ENCODE data around the gene WASF2.
A peak's percentile ranks its signal among the peaks of the same experiment; 100 is the strongest.

The WASF2 gene

GRCh38 chr1:27358928-27359313, 131.0 kb downstream of the WASF2 start:
- Mint-ChIP-seq H3K4me3 (no peak overlapping the region), H3K27ac (no peak overlapping the region), H3K9me3 (no peaks in the 10 kb centered on the region), H3K27me3 (ENCODE audit: low read depth) (no peaks in the 10 kb centered on the region), H3K4me1 (ENCODE audit: low read depth) (peaks cover 20% of the 10 kb centered on the region), H3K36me3 (ENCODE audit: low read depth) (peaks cover 3% of the 10 kb centered on the region)

- Mint-ChIP-seq H3K9me3 (no peaks in the 10 kb centered on the region), H3K4me3 (no peak overlapping the region), H3K36me3 (ENCODE audit: low read depth) (peaks cover 3% of the 10 kb centered on the region), H3K4me1 (ENCODE audit: low read depth) (peaks cover 20% of the 10 kb centered on the region), H3K27me3 (ENCODE audit: low read depth) (no peaks in the 10 kb centered on the region), H3K27ac (no peak overlapping the region)
These were observed 131.7 kb downstream of the WASF2 start for GRCh38 chr1:27358038-27358927.

GRCh38 chr1:27357281-27358037, 132.5 kb downstream of the WASF2 start:
- Mint-ChIP-seq H3K4me3 (peak overlapping the region; percentile 59), H3K27me3 (ENCODE audit: low read depth) (no peaks in the 10 kb centered on the region)

GRCh38 chr1:27356619-27357280, 133.2 kb downstream of the WASF2 start:
- Mint-ChIP-seq H3K27me3 (ENCODE audit: low read depth) (no peaks in the 10 kb centered on the region), H3K27ac (peak overlapping the region; percentile 85), H3K9me3 (no peaks in the 10 kb centered on the region), H3K4me3 (peak overlapping the region; percentile 59), H3K4me1 (ENCODE audit: low read depth) (peaks cover 20% of the 10 kb centered on the region), H3K36me3 (ENCODE audit: low read depth) (peaks cover 4% of the 10 kb centered on the region)

More at GRCh38 chr1:27357281-27358037, 132.5 kb downstream of the WASF2 start:
- Mint-ChIP-seq H3K4me1 (ENCODE audit: low read depth) (peaks cover 20% of the 10 kb centered on the region), H3K27ac (peak overlapping the region; percentile 85), H3K36me3 (ENCODE audit: low read depth) (peaks cover 3% of the 10 kb centered on the region), H3K9me3 (no peaks in the 10 kb centered on the region)

GRCh38 chr1:27356277-27356618, 133.7 kb downstream of the WASF2 start:
- Mint-ChIP-seq H3K4me3 (no peak overlapping the region), H3K27me3 (ENCODE audit: low read depth) (no peaks in the 10 kb centered on the region), H3K4me1 (ENCODE audit: low read depth) (peaks cover 20% of the 10 kb centered on the region), H3K27ac (peak overlapping the region; percentile 49), H3K36me3 (ENCODE audit: low read depth) (peaks cover 4% of the 10 kb centered on the region), H3K9me3 (no peaks in the 10 kb centered on the region)

DNA sequence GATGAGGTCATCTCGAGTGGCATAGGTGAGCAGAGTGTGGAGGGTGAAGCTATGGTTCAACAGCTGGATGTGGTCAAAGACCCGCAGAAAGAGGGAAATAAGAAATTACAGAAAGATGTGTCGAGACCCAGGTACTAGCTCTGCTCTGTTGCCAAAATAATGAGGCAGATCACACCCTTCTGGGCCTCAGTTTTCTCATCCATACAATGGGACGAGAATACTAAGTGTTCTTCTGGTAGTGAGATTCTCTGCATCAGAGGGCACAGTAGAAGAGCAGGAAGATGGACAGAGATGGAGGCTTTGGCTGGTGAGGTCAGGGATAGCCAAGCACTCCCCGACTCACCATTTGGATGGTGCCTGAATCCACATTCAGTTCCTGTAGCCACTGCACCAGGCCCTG, 134.3 kb downstream of the WASF2 start:
- peaks cover 20% of the 10 kb centered on the region for H3K4me1 Mint-ChIP-seq (ENCODE audit: low read depth)
- peaks cover 4% of the 10 kb centered on the region for H3K36me3 Mint-ChIP-seq (ENCODE audit: low read depth)
- no peak overlapping the region for H3K27ac Mint-ChIP-seq
- H3K9me3 Mint-ChIP-seq = no peaks in the 10 kb centered on the region
- no peaks in the 10 kb centered on the region for H3K27me3 Mint-ChIP-seq (ENCODE audit: low read depth)
- H3K4me3 Mint-ChIP-seq = no peak overlapping the region
